GM18519 (cell line): Measurements from ENCODE around the gene RAP1B.
A peak's percentile ranks its signal among the peaks of the same experiment; 100 is the strongest.

Experiments
- ATAC-seq: cut with Tn5 transposase; IDR thresholded peaks from one replicate; pipeline ENCODE4 v1.9.1; 2021; ENCODE audit warnings: mild to moderate bottlenecking, moderate library complexity; ENCODE audit not compliant: unreplicated experiment, low FRiP score

Gene RAP1B

GRCh38 chr12:68611094-68611805, 551 bp downstream of the RAP1B start:
- ATAC-seq = peak; percentile 28

- ATAC-seq = no peak
Measured at GRCh38 chr12:68611806-68612160, 1.1 kb downstream of the RAP1B start.

GRCh38 chr12:68612202-68612601, 1.5 kb downstream of the RAP1B start:
- ATAC-seq = no peak

GRCh38 chr12:68612697-68613096, 2.0 kb downstream of the RAP1B start:
- ATAC-seq = no peak

DNA sequence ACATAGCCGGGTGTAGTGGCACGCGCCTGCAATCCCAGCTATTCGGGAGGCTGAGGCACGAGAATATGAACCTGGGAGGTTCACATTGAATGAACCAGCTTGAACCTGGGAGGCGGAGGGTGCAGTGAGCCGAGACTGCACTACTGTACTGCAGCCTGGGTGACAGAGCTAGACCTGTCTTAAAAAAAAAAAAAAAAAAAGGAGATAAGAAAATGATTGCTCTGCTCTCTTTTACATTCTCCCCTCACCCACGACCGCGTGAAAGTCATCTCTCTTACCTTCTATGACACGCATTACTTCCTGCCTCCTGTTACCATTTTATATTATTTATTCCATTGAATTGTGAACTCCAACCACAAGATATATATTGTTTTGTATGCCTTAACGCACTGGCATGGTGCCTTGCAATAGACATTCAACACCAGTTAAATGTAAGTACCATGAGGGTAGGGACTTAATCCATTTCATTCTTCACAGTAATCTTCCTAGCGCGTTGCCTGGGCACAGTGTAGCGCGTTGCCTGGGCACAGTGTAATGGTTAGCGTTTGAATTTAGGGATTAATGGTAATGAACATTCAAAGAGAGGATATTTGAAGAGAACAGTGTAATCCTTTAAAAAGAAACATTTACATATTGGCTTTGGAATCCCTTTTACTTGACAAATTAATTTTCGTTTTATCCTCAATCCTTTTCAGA, 2.7 kb downstream of the RAP1B start:
- ATAC-seq = no peak

DNA sequence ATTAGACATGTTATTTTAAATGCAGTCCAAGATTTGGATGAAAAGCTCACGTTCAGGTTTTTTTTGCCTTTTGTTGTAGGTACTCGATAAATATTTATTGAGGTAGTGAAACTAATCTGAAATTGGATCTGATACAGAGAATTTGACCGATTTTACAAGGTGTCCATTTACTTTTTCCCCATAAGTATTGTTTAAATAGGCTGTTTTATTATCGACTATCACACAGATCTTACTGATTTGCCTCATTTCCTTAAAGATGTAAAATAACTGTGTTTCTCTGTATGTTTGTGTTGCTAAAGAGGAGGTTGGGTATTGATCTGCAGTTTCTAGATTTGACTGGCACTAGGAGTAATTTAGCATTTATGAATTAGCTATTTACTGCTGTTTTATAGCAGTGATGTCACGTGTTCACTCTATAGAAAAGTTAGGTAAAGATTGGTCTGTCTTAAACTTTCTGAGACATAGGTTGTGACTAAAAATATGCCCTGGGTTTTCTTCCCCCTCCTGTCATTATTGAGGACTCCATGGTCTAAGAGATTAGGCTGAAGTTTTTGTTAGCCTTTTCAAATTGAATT, 3.5 kb downstream of the RAP1B start:
- no peak for ATAC-seq

DNA sequence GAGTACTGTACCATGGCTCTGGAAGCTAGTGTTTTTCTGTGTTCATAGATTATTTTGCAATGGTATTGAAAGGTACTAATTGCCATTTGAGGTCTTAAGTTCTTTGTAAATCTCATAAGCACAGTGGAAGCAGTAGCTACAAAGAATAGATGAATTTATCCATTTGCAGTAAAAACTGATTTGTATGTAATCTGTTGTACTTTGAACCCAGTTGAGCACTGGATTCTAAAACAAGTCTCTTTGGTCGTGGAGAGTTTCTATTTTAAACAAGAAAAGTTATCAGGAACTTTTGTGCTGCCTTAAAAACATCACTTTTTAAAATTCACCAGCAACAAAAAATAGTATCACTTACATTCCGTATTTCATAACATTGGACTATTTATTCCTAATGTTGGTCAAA, 4.1 kb downstream of the RAP1B start:
- no peak for ATAC-seq

DNA sequence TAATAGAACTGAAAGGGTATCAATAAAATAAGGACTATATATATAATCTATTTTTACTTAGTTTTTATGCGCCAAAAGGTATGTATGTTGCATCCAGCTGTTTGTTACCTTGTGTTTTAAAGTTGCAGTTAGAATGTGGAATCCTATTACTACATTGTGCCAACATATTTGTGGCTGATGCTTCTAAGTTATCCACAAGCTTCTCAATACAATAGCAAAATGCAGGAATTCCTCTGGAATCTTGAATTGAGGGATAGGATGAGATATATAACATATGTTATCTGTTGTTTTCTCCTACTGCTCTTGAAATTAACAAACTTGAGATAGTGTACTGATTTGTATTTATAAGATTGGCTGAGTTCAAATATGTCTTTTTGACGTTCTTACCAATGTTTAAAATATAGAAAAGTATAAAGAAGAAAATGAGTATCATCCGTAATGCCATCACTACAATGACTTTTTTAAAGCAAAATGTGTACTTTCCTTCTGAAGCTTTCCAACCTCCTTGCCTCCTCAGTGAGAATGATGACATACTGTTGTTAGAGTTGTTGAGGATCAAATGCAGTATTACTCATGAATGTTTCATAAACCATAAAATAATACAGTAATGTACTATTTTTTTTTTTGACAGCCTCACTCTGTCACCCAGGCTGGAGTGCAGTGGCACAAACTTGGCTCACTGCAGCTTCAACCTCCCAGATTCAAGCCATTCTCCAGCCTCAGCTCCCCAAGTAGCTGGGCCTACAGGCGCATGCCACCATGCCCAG, 6.6 kb downstream of the RAP1B start:
- ATAC-seq = no peak

- ATAC-seq = no peak
Measured at GRCh38 chr12:68619541-68619940, 8.8 kb downstream of the RAP1B start.

DNA sequence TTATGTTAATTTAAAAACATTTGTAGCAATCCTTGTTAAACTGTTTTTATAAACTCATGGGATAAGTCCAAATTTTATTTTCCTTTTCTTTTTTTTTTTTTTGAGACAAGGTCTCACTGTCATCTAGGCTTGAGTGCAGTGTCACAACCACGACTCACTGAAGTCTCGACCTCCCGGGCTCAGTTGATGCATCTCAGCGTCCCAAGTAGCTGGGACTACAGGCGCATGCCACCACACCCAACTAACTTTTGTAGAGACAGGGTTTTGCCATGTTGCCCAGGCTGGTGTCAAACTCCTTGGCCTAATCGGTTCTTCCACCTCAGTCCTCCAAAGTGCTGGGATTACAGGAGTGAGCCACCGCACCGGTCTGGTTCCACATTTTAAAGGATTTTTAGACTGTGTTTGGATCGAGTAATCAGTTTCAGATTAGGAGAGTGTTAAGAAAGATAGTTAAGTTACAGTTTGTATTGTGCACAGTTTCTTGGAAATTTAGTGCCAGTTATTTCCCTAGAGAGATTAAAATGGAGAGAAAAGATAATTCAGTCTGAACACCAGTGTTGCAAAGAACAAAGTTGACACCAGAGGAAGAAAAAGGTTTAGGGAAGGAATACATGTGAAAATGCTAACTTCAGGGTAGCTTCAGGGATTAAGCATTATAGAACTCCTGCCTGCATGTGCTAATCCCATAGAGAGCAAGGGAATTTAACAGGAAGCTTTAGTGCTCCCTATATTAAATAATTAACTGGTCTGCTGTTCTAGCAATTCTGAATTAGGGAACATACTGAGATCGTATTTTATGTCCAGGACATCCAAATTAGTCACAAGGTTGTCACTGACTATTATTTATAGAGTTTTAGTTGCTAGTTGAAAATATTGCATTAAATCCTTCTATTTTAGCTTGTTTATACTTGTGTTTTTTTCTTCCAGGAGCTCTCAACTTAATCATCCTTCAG, 10.1 kb downstream of the RAP1B start:
- ATAC-seq = no peak

DNA sequence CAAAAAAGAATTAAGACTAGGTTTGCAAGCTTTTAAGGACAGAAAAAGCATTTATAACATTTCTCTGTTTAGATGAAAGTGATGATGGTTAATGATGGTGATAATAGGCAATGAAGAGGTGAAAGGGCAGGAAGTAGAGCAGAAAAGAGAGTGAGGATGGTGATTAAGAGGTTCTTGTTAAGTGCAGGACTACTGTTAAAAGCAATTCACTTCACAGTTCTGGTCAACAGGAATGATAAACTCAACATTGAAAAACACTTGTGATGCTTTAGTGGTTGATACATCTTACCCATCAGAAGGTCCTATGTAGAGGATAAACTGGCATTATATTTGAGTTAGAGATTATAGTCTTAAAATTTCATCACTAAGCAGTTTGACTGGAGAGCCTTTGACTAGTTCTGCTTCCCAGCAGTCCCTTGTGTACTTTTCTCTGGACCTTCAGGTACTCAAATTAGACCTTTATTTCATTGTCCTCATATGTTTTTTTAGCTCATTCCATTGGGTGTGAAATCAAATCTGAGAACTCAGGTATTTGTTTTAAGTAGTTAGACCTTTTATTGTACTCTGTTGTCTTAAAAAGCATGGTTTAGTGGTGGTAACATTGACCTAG, 10.9 kb downstream of the RAP1B start:
- ATAC-seq = no peak

DNA sequence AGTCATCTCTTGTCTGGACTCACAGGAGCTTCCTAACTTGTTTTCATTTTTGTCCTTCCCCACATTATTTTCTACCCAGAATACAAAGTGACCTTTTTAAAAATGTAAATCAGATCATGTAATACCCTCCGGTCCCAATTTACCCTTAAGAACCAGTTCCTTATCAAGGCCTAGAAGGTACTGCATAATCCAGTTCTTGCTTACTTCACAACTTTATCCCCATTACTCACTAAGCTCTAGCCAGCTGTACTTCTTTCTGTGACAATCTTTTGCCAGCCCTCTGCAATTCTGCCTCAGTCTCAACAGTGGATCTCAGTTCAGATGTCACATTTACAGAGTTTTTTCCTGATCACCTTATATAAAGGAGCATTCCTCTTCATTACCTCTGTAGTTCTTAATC, 11.6 kb downstream of the RAP1B start:
- no peak for ATAC-seq

- no peak for ATAC-seq
Measured at GRCh38 chr12:68623059-68623458, 12.4 kb downstream of the RAP1B start.

GRCh38 chr12:68623984-68624383, 13.3 kb downstream of the RAP1B start:
- no peak for ATAC-seq

- ATAC-seq = no peak
Measured at GRCh38 chr12:68624933-68625332, 14.2 kb downstream of the RAP1B start.

DNA sequence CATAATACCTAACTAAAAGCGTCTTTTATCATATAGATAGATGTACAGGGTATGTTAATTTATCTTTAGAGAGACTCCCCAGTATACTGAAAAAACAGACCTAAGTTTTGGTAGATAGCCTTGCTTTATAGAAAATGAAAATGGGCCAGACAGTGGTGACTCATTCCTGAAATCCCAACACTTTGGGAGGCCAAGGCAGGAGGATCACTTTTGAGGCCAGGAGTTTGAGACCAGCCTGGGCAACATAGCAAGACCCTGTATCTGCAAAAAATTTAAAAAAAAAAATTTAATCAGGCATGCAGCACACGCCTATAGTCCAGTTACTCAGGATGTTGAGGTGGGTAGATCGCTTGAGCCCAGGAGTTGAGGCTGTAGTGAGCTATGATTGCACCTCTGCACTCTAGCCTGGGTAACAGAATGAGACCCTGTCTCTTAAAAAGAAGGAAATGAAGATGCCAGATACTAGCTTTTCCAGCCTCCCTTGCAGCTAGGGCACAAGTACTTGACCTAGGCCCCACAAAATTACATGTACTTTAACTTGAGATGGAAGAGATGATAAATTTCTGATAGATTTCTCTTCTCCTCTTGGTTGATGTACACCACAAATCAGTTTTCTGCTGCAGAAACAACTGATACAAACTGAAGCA, 17.1 kb downstream of the RAP1B start:
- no peak for ATAC-seq

DNA sequence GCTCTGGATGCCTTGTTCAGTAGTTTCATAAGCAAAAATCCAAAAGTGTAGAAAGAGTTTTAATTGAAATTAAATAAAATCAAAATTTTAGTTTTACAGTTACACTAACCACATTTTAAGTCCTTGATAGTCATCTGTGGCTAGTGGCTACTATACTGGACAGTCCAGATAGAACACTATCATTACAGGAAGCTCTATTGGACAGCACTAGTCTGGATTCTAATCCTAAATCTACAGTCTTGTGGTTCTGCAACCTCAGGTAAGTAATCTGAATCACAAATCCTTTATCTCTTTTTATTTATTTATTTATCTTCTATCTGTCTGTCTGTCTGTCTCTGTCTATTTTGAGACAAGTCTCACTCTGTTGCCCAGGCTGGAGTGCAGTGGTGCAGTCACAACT, 18.0 kb downstream of the RAP1B start:
- ATAC-seq = no peak

- no peak for ATAC-seq
Measured at GRCh38 chr12:68630050-68630449, 19.4 kb downstream of the RAP1B start.

GRCh38 chr12:68630598-68630997, 19.9 kb downstream of the RAP1B start:
- no peak for ATAC-seq
